ENCODE data around the gene CRB1.
A peak's percentile ranks its signal among the peaks of the same experiment; 100 is the strongest.

CRB1 gene

DNA sequence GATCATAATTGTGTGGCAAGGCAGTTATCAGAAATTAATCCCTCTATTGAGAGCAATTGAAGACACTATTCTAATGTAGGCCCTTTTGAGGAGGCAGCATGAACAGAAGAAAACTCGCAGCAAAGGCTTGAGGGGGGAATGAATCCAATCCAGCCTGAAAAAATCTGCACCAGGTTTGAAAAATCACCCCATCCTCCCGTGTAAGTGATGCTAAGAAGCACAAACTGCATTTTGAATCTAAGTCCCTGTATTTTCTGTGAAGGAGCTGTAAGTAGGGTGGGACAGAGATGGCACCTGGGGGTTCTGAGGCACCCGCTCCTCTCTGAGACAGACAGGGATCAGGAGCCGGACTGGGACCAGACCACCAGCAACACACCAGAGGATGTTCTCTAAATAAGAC lies at the start of gene CRB1:
TSS of gene CRB1 (plus strand) at position 241 of the 400 bp plus-strand sequence. CDS start 161 bp downstream, outside the sequence.
- no peak for DNase-seq

DNA sequence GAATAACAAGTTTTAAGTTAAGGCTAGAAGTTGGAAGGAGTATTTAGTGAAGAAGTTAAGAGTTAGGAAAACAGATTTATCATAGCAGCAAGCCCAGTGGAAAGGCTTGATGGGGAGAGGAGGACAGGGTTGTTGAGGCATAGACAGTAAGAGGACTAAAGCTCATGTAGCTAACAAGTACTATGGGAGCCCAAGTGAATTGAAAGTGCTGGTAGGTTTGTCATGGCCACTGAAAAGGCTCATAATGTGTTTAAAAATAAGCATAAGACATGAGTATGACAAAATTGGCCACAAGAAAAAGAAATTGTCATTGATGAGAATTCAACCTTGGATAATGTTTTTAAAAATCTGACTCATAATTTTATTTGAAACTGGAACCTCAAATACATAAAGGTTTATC lies 49.2 kb upstream of the CRB1 start:
- no peak for DNase-seq

DNA sequence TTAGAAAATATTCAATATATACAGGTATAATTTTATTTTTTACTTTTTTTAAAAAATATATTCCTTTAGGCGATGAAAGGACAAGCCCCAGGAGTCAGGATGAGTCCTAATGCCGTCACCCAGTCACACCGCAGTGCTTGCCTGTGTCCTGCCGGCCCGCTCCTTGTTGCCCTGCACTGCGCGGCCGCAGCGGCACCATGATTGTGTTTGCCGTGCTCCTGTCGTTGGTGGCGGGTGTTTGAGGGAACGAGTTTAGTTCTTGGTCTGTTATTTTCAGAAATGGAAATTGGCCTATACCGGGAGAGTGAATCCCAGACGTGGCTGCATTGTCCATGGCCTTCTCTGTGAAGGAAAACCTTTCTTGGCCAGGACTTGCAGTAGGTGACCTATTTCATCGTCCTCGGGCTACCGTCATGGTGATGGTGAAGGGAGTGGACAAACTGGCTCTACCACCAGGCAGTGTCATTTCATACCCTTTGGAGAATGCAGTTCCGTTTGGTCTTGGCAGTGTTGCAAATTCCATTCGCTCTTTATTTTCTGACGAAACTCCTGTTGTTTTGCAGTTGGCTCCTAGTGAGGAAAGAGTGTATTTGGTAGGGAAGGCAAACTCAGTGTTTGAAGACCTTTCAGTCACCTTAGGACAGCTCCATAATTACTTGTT lies 45.9 kb upstream of the CRB1 start:
- peak; percentile 7 for DNase-seq

DNA sequence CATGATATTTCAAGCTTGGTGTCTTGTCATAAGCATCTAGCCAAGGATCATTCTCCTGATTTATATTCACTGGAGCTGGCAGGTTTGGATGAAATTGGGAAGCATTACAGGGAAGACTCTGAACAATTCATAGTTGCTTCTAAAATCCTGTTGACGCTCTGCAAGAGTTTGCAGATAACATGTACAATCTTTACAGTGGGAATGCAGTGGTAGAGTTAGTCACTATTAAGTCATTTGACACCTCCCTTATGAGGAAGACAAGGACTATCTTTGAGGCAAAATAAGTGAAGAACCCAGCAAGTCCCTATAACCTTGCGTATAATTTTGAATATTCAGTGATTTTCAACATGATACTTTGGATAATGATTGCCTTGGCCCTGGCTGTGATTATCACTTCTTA lies 45.3 kb upstream of the CRB1 start:
- no peak for DNase-seq

DNA sequence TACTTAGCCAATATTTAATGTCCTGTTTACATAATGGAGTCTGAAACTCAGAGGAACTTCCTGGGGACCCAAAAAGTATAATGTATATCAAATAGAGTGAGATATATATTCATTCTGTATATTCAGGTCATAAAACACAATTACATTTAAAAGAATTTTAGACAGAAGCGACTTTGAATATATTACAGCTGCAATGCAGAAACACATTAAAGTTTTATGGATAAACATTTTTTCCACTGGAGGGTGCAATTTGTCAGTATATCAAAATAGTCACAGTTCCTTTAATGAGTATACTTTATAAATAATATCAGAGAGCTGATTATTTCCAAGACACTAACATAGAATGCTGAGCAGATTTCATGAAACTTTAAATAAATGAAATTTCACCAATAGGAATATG lies 43.9 kb upstream of the CRB1 start:
- peak; percentile 7 for DNase-seq

DNA sequence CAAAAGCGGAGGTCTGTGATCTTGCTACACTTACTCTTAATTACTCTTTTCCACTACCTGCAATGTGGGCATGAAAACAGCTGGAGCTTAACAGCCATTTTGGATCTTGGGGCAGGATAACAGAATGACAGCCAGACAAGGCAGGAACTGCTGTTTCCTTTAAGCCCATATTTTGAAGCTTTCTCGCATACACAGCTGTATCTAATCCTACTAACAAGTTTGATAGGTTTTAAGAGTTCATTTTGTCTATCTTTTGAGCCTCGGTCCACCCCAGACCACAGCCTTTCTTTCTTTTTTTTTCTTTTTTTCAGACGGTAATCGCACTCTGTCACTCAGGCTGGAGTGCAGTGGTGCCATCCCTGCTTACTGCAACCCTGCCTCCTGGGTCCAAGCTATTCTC lies 42.4 kb upstream of the CRB1 start:
- DNase-seq: no peak

DNA sequence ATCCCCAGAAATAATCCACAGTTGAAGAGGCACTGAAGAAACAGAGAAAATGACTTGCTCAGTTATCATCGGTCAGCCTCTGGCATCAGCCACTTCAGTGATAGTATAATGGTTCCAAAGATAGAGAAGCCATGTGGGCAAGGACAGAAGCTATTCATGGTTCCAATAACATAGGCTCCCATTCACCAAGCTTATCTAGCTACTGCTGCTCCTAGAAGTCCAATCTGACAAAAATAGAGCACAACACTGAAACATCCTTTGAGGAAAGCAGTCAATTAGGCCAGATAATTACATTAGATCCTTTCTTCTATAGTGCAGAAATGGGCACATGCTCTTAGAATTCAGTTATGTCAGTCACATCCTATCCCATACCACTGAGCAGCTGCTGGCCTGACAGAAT lies 33.5 kb upstream of the CRB1 start:
- DNase-seq: no peak

DNA sequence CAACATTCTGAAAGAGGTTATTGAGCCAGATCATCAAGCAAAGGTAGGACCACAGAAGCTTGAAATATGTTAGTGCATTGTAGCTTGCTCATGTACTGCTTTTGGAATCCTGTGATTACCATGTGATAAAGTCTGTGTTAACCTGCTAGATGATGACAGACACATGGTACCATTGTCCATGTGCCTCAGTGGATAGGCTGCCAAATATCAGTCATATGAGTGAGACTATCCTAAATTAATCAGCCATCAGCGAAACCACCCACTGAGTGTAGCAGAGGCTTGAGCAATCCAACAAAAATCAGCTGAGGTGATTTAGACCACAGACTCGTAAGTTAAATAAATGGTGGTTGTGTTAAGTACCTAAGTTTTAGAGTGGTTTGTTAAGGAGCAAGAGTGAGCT lies 32.7 kb upstream of the CRB1 start:
- DNase-seq: no peak

DNA sequence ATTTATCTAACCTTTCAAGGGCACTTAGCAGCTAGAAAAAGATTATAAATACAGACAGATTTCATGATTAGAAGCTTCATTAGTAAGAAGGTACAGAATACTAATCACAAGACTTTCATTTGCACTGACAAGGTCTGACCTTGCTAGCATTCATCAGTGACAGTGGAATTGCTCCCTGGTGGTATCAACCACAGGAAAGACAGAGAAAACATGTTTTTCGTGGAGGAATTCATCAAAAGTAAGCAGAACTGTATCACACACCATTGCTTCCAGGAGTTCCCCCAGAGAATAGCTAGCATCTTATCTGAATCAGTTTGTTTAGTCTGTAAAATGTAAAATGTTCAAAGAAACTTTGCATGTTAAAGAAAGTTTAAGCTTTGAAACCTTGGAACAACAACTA lies 20.6 kb upstream of the CRB1 start:
- no peak for DNase-seq

DNA sequence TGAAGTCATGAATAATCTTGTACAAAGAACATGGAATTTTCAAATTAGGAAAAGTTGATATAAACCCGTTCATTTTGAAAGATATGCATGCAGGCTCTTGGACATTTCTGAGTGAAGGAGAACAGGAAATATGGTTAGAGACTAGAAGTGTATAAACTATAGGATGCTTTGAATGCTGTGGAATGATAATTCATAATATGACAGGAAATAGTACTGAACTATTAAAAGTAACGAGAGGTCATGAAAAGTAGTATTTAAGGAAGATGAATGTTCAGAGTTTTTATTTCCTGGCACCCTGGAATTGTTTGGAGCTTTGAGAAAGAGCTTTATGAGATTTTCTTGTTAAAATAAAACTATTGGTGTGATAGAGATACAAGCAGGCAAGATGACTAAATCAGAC lies 18.7 kb upstream of the CRB1 start:
- no peak for DNase-seq

DNA sequence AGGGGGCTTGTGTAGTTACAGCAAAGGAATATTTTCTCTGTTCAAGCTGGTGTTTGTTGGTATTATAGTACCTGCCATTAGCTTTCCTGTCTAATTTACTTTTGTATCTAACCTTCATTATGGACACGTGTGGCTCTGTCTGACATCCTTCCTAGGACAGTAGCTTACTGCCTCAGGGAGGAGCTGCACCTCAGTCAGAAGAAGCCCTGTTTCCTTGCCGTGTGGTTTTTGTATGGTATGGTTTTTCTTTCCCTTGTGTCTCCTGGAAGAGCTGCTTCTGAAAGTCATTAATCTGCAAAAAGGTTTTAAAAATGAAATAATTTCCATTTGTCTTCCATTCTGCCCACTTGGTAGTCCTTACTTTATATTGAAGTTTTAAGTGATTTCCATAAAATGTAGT lies 17.4 kb upstream of the CRB1 start:
- no peak for DNase-seq

DNA sequence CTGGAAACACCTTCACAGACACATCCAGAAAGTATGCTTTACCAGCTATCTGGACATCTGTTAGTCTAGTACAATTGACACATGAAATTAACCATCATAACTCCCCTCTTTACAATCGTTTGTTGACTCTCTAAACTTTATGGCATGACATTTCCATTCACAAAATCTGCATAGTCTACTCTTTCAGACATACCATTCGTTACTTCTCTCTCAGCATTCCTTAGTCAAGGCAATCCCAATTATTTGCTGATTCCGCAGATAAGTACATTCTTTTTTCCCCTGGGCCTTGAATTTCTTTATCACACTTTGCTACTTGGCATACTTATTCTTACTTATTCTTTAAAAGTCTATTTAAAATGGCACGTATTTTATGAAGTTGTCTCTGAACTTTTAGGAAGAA lies 15.1 kb upstream of the CRB1 start:
- no peak for DNase-seq

DNA sequence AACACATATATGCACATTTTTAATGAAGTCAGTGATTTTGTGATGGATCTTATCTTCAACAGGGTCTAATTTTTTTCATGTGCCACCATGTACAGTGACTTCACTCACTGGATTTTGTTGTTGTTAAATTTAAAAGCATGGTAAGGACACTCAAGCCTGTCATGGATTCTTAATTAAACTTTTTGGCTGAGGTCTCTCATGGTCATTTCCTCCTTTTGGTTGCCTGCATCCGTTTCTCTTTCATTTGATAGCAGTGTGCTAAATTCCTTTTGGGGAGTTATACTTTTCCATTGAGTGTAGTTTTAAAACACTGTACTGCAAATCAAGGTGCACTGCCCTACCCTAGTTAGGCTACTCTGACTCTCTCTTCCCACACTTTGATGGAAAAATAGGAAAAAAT lies 13.2 kb upstream of the CRB1 start:
- no peak for DNase-seq

DNA sequence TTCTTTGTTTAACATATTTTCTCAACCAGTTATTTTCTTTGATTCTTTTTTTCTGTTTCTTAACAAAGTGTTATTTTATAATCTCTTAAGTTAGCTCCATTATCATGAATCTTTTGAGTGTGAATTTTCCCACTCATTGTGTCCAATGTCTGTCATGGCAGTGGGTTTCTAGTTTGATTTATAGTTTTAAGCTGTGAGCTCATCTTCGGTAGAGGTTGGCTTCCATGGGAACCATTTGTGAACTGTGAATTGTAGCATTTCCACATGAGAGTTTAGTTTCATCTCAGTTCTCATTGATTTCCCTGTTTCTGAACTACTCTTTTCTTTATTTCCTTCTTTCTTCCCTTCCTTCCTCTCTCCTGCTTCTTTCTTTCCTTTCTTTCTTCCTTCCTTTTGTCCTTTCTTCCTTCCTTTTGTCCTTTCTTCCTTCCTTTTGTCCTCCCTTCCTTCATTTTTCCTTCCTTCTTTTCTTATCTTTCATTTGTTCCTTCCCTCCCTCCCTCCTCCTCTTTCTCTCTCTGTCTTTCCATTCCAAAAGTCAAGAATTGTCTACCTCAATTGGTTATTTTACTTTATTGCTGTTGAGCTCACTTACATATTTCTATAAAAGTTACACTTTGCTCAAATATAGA lies 3.0 kb upstream of the CRB1 start:
- DNase-seq: no peak

DNA sequence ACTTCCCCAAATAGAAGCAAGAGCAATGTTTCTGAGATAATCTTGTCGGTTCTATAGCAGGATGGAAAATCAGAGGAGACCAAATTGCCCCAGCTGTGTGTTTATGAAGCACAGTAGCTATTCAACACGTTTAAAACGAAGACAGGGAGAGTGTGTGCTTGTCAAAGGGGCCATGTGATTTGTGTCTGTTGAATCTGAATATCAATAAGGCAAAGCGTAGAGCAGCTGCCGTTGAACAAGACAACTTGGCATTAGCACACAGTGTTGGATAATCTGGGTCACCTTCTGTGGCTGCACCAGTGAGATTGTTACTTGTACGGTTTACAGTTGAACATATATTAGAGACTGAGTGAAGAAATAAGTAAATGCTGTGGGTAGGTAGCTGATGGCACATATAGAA lies 1.0 kb downstream of the CRB1 start:
- no peak for DNase-seq

DNA sequence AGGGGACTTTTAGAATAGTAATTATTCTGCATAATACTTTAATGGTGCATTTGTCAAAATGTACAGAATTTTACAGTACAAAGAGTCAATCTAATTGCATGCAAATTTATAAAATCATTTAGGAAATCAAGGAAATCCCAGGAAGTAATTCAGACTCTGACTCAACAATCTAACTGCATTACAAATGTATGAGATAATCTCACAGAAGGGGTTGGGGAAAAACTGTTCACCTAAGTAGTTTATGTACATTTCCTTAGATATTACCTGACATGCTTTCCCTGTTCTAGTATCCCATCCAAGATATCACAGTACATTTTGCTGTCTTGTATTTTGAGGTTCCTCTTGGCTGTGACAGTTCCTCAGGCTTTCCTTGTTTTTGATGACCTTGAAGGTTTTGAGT lies 4.7 kb downstream of the CRB1 start:
- DNase-seq: no peak

DNA sequence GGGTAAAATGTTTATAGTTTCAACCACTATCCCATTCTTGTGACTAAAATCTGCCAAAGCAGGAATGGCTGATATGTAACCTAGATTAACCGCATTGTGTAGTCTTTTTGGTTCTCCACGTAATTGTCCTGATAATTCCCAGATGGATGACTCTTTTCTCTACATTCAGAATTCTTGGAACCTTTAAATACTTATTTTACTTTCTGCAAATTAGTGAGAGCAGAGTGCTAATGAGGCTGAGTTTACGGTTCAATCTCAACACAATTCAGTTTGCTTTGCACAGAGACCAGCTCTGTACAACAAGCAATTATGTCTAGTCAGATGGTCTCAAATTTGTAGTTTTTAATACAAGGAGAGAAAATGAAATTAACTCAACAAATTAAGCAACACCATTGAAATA lies 9.1 kb downstream of the CRB1 start:
- no peak for DNase-seq

DNA sequence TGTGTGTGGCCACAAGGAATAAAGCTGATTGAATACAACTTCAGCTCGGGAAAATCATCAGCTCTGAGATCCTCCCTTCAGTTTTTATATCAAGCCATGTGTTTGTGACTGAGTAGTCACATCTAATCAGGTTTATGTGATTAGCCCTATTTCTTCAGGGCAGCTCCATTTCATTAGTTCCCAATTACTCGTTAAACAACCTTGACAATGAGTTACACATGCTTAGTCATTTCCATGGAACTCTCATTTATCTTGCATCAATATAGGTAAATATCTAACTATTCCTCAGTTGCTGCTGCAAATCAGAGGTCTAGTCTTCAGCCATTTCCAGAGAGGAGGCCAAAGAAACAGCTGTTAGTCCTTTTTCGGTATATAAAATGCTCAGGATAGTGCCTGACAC lies 16.3 kb downstream of the CRB1 start:
- DNase-seq: no peak

DNA sequence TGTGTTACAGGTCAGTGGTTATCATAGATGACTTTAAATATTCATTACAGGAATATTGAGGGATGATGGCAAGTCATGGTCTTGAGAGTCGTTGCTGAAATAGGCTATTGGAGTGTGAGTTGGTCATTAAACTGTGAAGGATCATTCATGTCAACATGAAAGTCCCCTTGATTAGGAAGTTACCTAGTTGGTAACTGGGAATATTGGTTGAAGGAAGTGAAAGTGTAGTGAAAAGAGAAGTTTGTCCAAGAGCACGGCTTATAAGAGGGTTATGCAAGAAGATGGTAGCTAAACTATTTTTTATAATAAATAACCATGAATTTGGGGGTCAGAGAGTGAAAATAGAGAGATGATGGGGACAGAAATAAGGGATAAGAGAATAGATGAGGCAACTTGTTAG lies 16.9 kb downstream of the CRB1 start:
- DNase-seq: no peak

DNA sequence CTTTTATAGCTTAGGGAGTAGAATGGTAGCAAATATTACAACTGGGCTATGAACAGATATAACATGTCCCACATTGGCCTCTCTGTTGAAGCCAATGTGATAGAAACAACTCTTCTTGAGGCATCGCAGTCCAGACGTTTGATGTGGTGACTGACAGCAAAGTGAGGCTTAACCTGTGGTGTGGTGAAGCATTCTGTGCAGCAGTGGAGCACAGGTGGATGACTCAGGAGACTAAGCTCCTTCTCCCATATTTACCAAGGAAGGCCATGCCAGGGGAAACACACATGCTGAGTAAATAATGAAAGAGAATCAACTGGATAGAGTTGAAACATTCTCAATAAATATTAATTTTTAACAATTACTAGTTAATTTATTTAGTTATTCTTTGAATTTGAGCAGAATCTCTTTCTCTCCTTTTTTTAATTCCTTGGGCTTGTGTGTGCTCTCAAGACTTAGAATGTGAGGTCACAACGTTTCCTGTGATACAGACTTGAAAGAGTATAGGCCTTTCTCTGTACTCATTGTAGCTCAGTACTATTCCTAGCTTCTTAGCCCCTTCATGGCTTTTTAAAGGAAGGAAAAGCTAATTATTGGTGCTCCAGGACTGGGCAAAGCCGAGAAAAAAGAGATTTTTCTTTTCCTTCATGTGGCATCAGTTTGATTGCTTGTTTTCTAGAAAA lies 17.6 kb downstream of the CRB1 start:
- DNase-seq: peak; percentile 77

DNA sequence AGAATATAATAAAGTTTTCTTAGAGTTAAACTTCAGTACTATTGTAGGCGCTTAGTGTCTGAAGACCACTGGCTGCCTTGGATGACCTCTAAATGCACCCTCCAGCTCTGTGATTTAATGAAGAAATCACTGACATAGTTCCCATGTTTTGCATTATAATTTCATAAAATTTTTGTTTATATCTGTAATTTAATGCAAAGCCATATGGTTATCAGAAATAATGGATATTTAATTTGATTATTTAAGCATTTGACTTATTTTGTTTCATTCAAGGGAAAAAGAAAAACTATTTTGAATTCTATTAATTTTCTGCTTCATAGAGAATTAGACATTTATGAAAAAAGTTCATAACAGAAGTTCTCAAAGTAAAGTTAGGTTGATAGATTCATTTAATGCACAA lies 18.6 kb downstream of the CRB1 start:
- DNase-seq: no peak

DNA sequence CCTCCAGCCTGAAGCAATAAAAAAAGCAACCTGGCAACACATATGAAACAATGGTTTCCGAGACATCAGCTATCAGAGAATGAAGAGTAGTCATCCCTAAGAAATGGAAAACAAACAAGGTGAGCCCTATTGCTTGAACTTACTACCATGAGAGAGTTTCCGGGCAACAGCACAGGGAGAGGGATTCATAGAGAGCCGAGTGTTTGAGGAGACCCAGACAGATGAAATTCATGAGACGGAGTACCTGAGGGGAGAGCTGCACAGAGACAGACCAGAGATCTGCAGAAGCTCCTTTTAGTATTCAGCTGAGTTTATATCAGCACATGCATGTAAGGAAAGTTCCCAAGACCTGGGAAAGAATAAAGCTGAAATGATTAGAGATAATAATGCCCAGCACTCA lies 19.8 kb downstream of the CRB1 start:
- DNase-seq: no peak

DNA sequence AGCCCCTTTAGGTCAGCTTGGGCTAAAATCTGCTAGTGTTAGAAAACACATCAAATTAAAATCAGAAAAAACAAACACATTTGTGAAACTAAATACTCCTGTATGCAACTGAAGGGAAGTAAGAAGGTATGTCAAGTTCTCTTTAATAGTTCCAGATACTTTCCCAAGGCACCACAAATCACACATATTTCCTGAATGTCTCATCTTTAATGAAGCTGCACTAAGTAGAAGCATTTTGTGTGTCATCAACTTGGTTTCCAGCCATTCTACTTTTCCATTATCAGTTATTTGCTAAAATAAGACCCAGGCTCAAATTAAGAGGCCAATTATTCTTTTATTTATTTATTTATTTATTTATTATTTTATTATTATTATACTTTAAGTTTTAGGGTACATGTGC lies 34.7 kb downstream of the CRB1 start:
- DNase-seq: no peak

DNA sequence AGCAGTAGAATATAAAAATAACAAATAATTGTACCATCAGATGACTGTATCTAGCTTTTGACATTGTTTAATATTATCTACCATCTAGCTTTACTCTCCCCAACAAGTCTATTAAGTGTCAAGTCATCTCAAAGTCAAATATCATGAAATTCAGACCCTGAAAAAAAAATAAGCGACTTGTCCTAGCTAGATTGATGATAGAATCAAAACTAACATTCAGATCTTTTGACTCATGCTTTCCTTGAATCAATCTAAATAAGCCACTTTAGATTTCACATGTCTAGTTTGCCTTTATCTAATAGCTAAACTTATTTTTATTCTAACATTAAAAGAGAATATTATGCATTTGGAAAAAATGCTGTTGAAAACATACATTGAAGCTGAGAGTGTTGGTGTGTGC lies 35.4 kb downstream of the CRB1 start:
- no peak for DNase-seq

Measured in DMS53 (cell line).